Adrenal gland (tissue), 12 donors: ENCODE results near the gene SPACA4. TPM values are rescaled to one million over a fixed set of nuclear protein-coding genes. Genes with fewer than 3 reads are reported as not detected.
A peak's percentile ranks its signal among the peaks of the same experiment; 100 is the strongest.

Experiments used
- DNase-seq, 7 donors: peaks; one replicate each; pipeline ENCODE4 v3.0.0-alpha.2; 2019 to 2020
- H3K27ac ChIP-seq, 5 donors: fragments of 200-600 bp; sonication (generic) in 4 of 5; 1 replicate in 3 of 5; 2 replicates in 2 of 5; pipeline versions ENCODE4 v1.5.1 to v1.8.0; 2016 to 2020; ENCODE audit warnings: mild to moderate bottlenecking in 1 of 5
- H3K27me3 ChIP-seq: fragments of 200-600 bp; 2 replicates; pipeline ENCODE4 v1.8.0; 2021
- H3K36me3 ChIP-seq, 2 donors: fragments of 200-600 bp; replicated peaks in 1 of 2; 1 replicate in 1 of 2; 2 replicates in 1 of 2; pipeline versions ENCODE4 v1.5.1 to v1.8.0; 2018 to 2022
- H3K4me1 ChIP-seq, 2 donors: fragments of 200-600 bp; replicated peaks in 1 of 2; 1 replicate in 1 of 2; 2 replicates in 1 of 2; pipeline versions ENCODE4 v1.5.1 to v1.8.0; 2018 to 2021
- H3K4me3 ChIP-seq, 4 donors: fragments of 200-600 bp; sonication (generic) in 3 of 4; one replicate each; pipeline ENCODE4 v1.5.1; 2016 to 2018
- H3K9me3 ChIP-seq, 3 donors: fragments of 200-600 bp; sonication (generic) in 1 of 3; replicated peaks in 1 of 3; 1 replicate in 2 of 3; 2 replicates in 1 of 3; pipeline versions ENCODE4 v1.5.1 to v1.8.0; 2016 to 2021
- CTCF ChIP-seq, 6 experiments: fragments of 450-650 bp in 4 of 6; fragments of 200-600 bp in 2 of 6; sonication (generic) in 1 of 6; IDR thresholded peaks; 1 replicate in 5 of 6; 2 replicates in 1 of 6; pipeline versions ENCODE4 v1.5.1 to v1.8.0; 2016 to 2021; ENCODE audit warnings: antibody characterized with exemption in 6 of 6, mild to moderate bottlenecking in 2 of 6, moderate library complexity in 1 of 6
- POLR2A ChIP-seq, 2 donors: fragments of 450-650 bp; IDR thresholded peaks; one replicate each; pipeline ENCODE4 v1.6.1; 2017; ENCODE audit warnings: antibody characterized with exemption in 2 of 2, mild to moderate bottlenecking in 2 of 2, moderate library complexity in 1 of 2
- WGBS, 4 donors: extraction: QIAGEN DNeasy Blood & Tissue Kit in 2 of 4; methylation state at CpG; one replicate each; pipeline versions ENCODE4 v1.1.5 to v1.1.7; 2013 to 2017; 5-methylcytosine and 5-hydroxymethylcytosine counted together
- intact Hi-C, 2 donors: fragments of 100-400 bp; cut with DNase I; formaldehyde crosslinking; loops; one replicate each; pipeline versions ENCODE4 v1.14.1 to v1.15.0; 2022 to 2023
- polyA plus RNA-seq, 3 donors: library from polyadenylated mRNA; stranded (reverse); fragments of 200-250 nt in 2 of 3; fragments of 350-450 nt in 1 of 3; fragmentation: Illumina TruSeq in 1 of 3; extraction: RNeasy Lipid Tissue Mini Kit (QIAGEN cat#74804) in 1 of 3; gene quantifications; one replicate each; pipeline ENCODE4 v1.2.3, GENCODE V29; 2013 to 2014
- total RNA-seq, 9 donors: library from RNA; depleted of rRNA in 4 of 9; stranded (reverse); fragments of >200 nt in 4 of 9; fragments of 120-200 nt in 1 of 9; fragmentation: NEBNext Ultra II Directional in 1 of 9; extraction: Animal tissue kit (Norgen Biotek cat#: 25700) in 1 of 9; gene quantifications; one replicate each; pipeline versions ENCODE4 v1.1.0 to v1.2.4, GENCODE V29; 2013 to 2023
- donor health status: healthy with polysubstance abuse.
- donor health status: Bipolar disorder and iron deficiency.
- donor health status: DM: yes; HTN: yes; CAD: no.
- donor health status: DM: no; HTN: no; CAD: no.
- donor health status: DM: no; HTN: no; CAD: no.
- donor health status: DM: yes; HTN: yes; CAD: no.

The SPACA4 gene
- total and polyA plus RNA-seq, 12 donors = not detected

- H3K27ac ChIP-seq = peak within 1 kb of the TSS; percentile 75 to 93 (median 83)
- WGBS, 4 donors = 0 to 1% (median 1%) methylated on average over 20 to 33 of the region's 33 CpGs
- intact Hi-C loops = loop anchor here in 1 of 2 donors (10.0 kb wide), 1 partner anchor 199 kb away; no protein-coding TSS in a partner anchor
- H3K36me3 ChIP-seq = no peaks in the 10 kb centered on the region
- DNase-seq = peak; percentile 89 to 94 (median 92)
- H3K4me1 ChIP-seq = peaks cover 11 to 13% of the 10 kb centered on the region in 2 donors
- H3K27me3 ChIP-seq = no peaks in the 10 kb centered on the region
- TF ChIP-seq POLR2A (IDR thresholded peaks at IDR 0.05) (peak; percentile 14 to 60), CTCF (IDR thresholded peaks at IDR 0.05) (peak; percentile 80 to 96 (median 92))
- no peaks in the 10 kb centered on the region for H3K9me3 ChIP-seq
- H3K4me3 ChIP-seq = peak within 1 kb of the TSS in 3 of 4 donors; percentile 22 to 60 (median 49)
Measured at GRCh38 chr19:48646001-48646721, 39.6 kb downstream of the SPACA4 start, which contains the start of gene CA11. TSS of gene CA11 (minus strand) at chr19:48646187. CDS start at chr19:48645632, 555 bp downstream.

DNA sequence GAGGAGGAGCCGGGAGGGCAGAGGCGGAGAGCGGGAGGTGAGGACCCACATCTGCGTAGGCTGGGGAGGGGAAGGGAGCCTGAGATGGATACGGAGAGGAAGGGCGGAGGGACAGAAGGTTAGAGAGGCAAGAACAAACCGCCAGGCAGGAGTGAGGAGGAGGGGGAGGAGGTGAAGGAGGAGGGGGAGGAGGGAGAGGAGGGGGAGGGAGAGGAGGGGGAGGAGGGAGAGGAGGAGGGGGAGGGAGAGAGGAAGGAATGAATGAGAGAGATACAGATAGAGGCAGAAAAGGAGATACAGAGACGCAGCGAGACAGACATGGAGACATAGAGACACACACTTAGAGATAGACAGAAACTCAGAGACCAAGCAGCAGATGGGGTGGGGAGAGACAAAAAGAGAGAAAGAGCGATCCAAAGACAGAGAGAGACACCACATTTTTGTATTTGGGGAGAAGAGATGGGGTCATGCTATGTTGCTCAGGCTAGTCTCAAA is 40.2 kb downstream of the SPACA4 start:
- intact Hi-C loops = loop anchor here in 1 of 2 donors (10.0 kb wide), 1 partner anchor 198 kb away; no protein-coding TSS in a partner anchor
- Histone ChIP-seq H3K4me1 (peaks cover 11 to 13% of the 10 kb centered on the region in 2 donors), H3K27ac (peak overlapping the region in 3 of 5 donors; percentile 83 to 93 (median 89)), H3K27me3 (no peaks in the 10 kb centered on the region), H3K4me3 (peak overlapping the region in 1 of 4 donors; percentile 60), H3K36me3 (no peaks in the 10 kb centered on the region), H3K9me3 (no peaks in the 10 kb centered on the region)
- 9 to 24% (median 11%) methylated on average over 3 to 10 of the region's 10 CpGs for WGBS, 4 donors
- no peak for TF ChIP-seq CTCF (IDR thresholded peaks at IDR 0.05)
- no peak for DNase-seq

DNA sequence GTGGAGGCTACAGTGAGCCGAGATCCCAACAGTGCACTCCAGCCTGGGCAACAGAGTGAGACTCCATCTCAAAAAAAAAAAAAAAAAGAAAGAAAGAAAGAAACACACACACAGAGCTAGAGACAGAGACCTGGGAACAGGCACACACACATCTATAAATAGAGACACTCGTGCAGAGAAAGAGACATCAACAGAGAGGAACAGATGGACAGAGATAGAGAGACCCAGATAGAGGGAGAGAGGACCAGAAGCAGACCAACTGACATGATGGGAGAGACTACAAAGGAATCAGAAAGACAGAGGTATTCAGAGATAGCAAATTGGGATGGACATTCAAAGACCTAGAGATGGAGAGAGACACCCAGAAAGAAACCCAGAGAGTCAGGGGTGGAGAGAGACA is 41.6 kb downstream of the SPACA4 start:
- TF ChIP-seq POLR2A (IDR thresholded peaks at IDR 0.05) = no peak
- H3K4me3 ChIP-seq = no peak overlapping the region
- WGBS, 4 donors = 64 to 75% (median 69%) methylated on average over 2 of the region's 2 CpGs
- no peak overlapping the region for H3K27ac ChIP-seq
- peaks cover 11 to 13% of the 10 kb centered on the region in 2 donors for H3K4me1 ChIP-seq
- no peaks in the 10 kb centered on the region for H3K9me3 ChIP-seq
- H3K36me3 ChIP-seq = no peaks in the 10 kb centered on the region
- DNase-seq = no peak
- intact Hi-C loops = loop anchor here in 1 of 2 donors (10.0 kb wide), 1 partner anchor 197 kb away; no protein-coding TSS in a partner anchor
- no peaks in the 10 kb centered on the region for H3K27me3 ChIP-seq

DNA sequence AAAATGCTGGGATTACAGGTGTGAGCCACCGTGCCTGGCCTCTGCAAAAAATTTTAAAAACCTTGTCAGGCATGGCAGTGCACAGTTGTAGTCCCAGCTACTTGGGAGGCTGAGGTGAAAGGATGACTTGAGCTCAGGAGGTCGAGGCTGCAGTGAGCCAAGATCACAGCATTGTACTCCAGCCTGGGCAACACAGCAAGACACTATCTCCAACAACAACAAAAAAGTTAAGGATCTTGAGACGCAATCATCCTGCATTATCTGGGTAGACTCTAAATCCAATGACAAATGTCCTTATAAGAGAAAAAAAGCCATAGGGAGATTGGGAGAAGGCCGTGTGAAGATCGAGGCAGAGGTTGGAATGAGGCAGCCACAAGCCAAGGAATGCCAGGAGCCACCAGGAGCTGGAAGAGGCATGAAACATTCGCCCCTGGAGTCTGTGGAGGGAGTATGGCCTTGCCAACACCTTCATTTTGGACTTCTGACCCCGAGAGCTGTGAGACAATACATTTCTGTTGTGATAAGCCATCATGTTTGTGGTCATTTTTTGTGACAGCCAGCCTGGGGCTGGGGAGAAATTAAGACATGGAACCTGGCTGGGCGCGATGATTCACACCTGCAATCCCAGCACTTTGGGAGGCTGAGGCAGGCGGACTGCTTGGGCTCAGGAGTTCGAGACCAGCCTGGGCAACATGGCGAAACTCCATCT is 44.6 kb downstream of the SPACA4 start:
- no peak for TF ChIP-seq CTCF (IDR thresholded peaks at IDR 0.05)
- no peak for TF ChIP-seq POLR2A (IDR thresholded peaks at IDR 0.05)
- 84 to 93% (median 91%) methylated on average over 12 of the region's 12 CpGs for WGBS, 4 donors
- Histone ChIP-seq H3K36me3 (no peaks in the 10 kb centered on the region), H3K27me3 (no peaks in the 10 kb centered on the region), H3K9me3 (no peaks in the 10 kb centered on the region), H3K4me1 (no peaks in the 10 kb centered on the region), H3K4me3 (no peak overlapping the region), H3K27ac (no peak overlapping the region)
- DNase-seq = no peak
- intact Hi-C loops = no loop called here
